SU-DHL-6 (cell line): Measurements from ENCODE around the gene LHFPL3.

Experiments used
- CTCF ChIP-seq: fragments of 200-600 bp; sonication (generic); IDR thresholded peaks from one replicate; pipeline ENCODE4 v1.5.1; 2017; ENCODE audit warnings: antibody characterized with exemption, mild to moderate bottlenecking, low read length, moderate library complexity; ENCODE audit not compliant: insufficient read depth, poor library complexity, severe bottlenecking
- EZH2phosphoT487 ChIP-seq: fragments of 200-600 bp; sonication (generic), shearing (Covaris generic); conservative IDR thresholded peaks from 2 replicates; pipeline ENCODE4 v1.6.1; 2018; ENCODE audit warnings: mild to moderate bottlenecking, antibody characterized with exemption, low read length, moderate library complexity, mixed read lengths

- TF ChIP-seq CTCF, result no peak
- TF ChIP-seq EZH2phosphoT487, result no peak
Measured at GRCh38 chr7:104794154-104794553, 465.8 kb downstream of the LHFPL3 start.
